Bronchial epithelial cell (primary cell): ENCODE measurements around the gene UGP2. TPM values are rescaled to one million over a fixed set of nuclear protein-coding genes. Genes with fewer than 3 reads are reported as not detected.
"Not testable (repeated sequence)": the region's sequence is repeated elsewhere in the genome, so short reads cannot be mapped to it uniquely, and the experiment has no call there.

Source experiments
- DNase-seq: peaks from one replicate; pipeline ENCODE4 v3.0.0-alpha.2; 2010; ENCODE audit warnings: low read depth
- FAIRE-seq: peaks from 2 replicates; lab custom pipeline; 2011; peaks lifted over from hg19 to GRCh38; lab: Jason Lieb, UNC
- H3K27me3 ChIP-seq: 2 replicates; pipeline ENCODE4 v1.5.1; 2011; ENCODE audit warnings: low read length; ENCODE audit not compliant: control insufficient read depth, insufficient read depth
- H3K36me3 ChIP-seq: 2 replicates; pipeline ENCODE4 v1.5.1; 2011; ENCODE audit warnings: low read length; ENCODE audit not compliant: control insufficient read depth, insufficient read depth
- H3K4me3 ChIP-seq: 2 replicates; pipeline ENCODE4 v1.5.1; 2011; ENCODE audit warnings: mild to moderate bottlenecking, low read depth, low read length, control low read depth
- CTCF ChIP-seq: IDR thresholded peaks from 2 replicates; pipeline ENCODE4 v1.5.1; 2011; ENCODE audit warnings: mild to moderate bottlenecking, moderate library complexity, low read length, control low read depth, inconsistent platforms; ENCODE audit not compliant: insufficient read depth, severe bottlenecking
- total RNA-seq: library from RNA; depleted of rRNA; stranded (reverse); fragments of >200 nt; gene quantifications from 2 replicates; pipeline ENCODE4 v1.2.1, GENCODE V29; 2014

UGP2 gene
- total RNA-seq, 1 donor from 2014 or later = 127 TPM

DNA sequence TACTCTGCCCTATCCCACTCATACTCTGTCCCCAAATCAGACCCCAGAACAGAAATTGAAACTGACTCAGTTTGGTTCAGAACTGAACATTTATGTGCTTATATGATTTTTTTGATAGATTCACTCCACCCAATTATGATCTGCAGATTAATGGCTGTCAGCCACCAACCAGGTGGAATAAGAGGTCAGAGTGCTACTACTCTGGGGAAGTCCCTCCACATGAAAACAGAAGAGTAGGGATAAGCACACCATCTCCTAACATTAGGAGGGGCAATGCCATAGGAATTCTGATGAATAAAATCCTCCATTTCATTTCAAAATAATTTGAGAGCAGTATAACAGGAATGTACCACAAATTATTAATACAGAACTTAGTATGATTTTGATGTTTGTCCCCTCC, 36.3 kb upstream of the UGP2 start:
- DNase-seq = no peak
- no peaks in the 10 kb centered on the region for H3K36me3 ChIP-seq
- H3K27me3 ChIP-seq = no peaks in the 10 kb centered on the region
- no peak for FAIRE-seq
- TF ChIP-seq CTCF = no peak
- no peak overlapping the region for H3K4me3 ChIP-seq

- not testable (repeated sequence) for H3K27me3 ChIP-seq, H3K4me3 ChIP-seq, DNase-seq, FAIRE-seq, H3K36me3 ChIP-seq
Measured at GRCh38 chr2:63808036-63808435, 33.7 kb upstream of the UGP2 start.

DNA sequence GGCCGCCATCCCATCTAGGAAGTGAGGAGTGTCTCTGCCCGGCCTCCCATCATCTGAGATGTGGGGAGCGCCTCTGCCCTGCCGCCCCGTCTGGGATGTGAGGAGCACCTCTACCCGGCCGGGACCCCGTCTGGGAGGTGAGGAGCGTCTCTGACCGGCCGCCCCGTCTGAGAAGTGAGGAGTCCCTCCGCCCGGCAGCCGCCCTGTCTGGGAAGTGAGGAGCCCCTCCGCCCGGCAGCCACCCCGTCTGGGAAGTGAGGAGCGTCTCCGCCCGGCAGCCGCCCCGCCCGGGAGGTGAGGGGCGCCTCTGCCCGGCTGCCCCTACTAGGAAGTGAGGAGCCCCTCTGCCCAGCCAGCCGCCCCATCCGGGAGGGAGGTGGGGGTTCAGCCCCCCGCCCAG, 32.8 kb upstream of the UGP2 start:
- FAIRE-seq, DNase-seq, H3K36me3 ChIP-seq, H3K27me3 ChIP-seq, H3K4me3 ChIP-seq: not testable (repeated sequence)

GRCh38 chr2:63811063-63811462, 30.6 kb upstream of the UGP2 start:
- TF ChIP-seq CTCF = no peak
- no peak for FAIRE-seq

GRCh38 chr2:63811870-63812269, 29.8 kb upstream of the UGP2 start:
- not testable (repeated sequence) for H3K4me3 ChIP-seq, DNase-seq, H3K27me3 ChIP-seq, H3K36me3 ChIP-seq, FAIRE-seq

More at GRCh38 chr2:63811063-63811462, 30.6 kb upstream of the UGP2 start:
- no peak overlapping the region for H3K4me3 ChIP-seq
- DNase-seq = no peak
- no peaks in the 10 kb centered on the region for H3K36me3 ChIP-seq
- H3K27me3 ChIP-seq = no peaks in the 10 kb centered on the region

DNA sequence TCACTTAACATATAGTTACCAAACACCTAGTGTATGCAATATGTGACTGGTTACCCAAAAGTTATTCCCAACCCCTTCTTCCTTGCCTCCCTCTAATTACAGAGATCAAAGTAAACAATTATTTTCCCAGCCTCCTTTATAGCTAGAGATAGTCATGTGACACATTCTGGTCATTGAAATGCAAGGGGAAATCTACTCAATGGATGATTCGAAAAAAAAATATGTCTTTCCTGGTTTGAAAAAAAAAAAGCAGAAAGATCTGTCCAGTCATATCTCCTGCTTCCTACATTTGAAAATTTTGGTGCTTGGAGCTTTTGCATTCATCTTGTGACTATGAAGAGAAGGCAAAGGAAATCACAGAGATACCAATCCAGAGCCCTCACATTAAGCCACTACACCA, 27.6 kb upstream of the UGP2 start:
- peak; percentile 73 for DNase-seq
- Histone ChIP-seq H3K36me3 (no peaks in the 10 kb centered on the region), H3K27me3 (no peaks in the 10 kb centered on the region), H3K4me3 (no peak overlapping the region)
- FAIRE-seq = no peak
- no peak for TF ChIP-seq CTCF

DNA sequence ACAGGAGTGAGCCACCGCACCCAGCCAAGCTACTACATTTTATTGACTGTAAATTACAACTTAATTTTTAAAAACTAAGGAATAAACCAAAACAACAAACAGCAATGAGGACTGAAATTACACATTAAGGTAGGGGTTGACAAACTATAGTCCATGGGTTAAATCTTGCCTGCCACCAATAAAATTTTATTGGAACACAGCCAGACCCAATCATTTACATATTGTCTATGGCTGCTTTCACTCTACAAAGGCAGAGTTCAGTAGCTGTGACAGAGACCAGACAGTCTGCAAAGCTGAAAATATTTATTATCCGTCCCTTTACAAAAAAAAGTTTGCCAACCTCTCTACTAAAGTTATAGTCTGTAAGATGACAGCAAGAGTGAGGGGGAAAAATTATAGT, 24.3 kb upstream of the UGP2 start:
- no peak overlapping the region for H3K4me3 ChIP-seq
- no peak for FAIRE-seq
- DNase-seq = no peak
- no peaks in the 10 kb centered on the region for H3K36me3 ChIP-seq
- H3K27me3 ChIP-seq = no peaks in the 10 kb centered on the region
- TF ChIP-seq CTCF = no peak
